Measurements from ENCODE around the gene TRIO. TPM values are rescaled to one million over a fixed set of nuclear protein-coding genes. Genes with fewer than 3 reads are reported as not detected.

Gene TRIO
- total and polyA plus RNA-seq, 4 donors, result 22.0 to 374 (median 191) TPM

GRCh38 chr5:14252793-14253192 is 109.7 kb downstream of the TRIO start:
- Histone ChIP-seq H3K4me1 (ENCODE audit: control insufficient read depth in 1 of 2, insufficient read depth in 2 of 2, low read length in 2 of 2) (peaks cover 8 to 9% of the 10 kb centered on the region in 2 donors), H3K27me3 (ENCODE audit: control insufficient read depth in 1 of 2, insufficient read depth in 2 of 2, low read length in 1 of 2) (no peaks in the 10 kb centered on the region), H3K36me3 (ENCODE audit: control insufficient read depth in 1 of 2, insufficient read depth in 2 of 2, low read length in 1 of 2) (no peaks in the 10 kb centered on the region), H3K27ac (ENCODE audit: low read depth in 1 of 2, low read length in 2 of 2) (no peak overlapping the region), H3K4me3 (ENCODE audit: low read length in 2 of 2) (no peak overlapping the region), H3K9me3 (ENCODE audit: control insufficient read depth, low read length) (no peaks in the 10 kb centered on the region)
- ATAC-seq (ENCODE audit: low FRiP score), result no peak
- 70 to 79% methylated on average over 4 of the region's 4 CpGs for WGBS, 2 donors
- no peak for DNase-seq
- intact Hi-C loops (cut with DNase I), result loop anchor here in 1 of 2 donors (5.0 kb wide), 1 partner anchor 35 kb away; no protein-coding TSS in a partner anchor

GRCh38 chr5:14254686-14255085 is 111.5 kb downstream of the TRIO start:
- no peak overlapping the region for H3K27ac ChIP-seq (ENCODE audit: low read depth in 1 of 2, low read length in 2 of 2)
- intact Hi-C loops (cut with DNase I), result loop anchor here in 1 of 2 donors (5.0 kb wide), 1 partner anchor 37 kb away; no protein-coding TSS in a partner anchor
- no peaks in the 10 kb centered on the region for H3K9me3 ChIP-seq (ENCODE audit: control insufficient read depth, low read length)
- no peak overlapping the region for H3K4me3 ChIP-seq (ENCODE audit: low read length in 2 of 2)
- H3K36me3 ChIP-seq (ENCODE audit: control insufficient read depth in 1 of 2, insufficient read depth in 2 of 2, low read length in 1 of 2), result no peaks in the 10 kb centered on the region
- ATAC-seq (ENCODE audit: low FRiP score) (no peak), DNase-seq (no peak)
- peaks cover 6 to 8% of the 10 kb centered on the region in 2 donors for H3K4me1 ChIP-seq (ENCODE audit: control insufficient read depth in 1 of 2, insufficient read depth in 2 of 2, low read length in 2 of 2)
- no peaks in the 10 kb centered on the region for H3K27me3 ChIP-seq (ENCODE audit: control insufficient read depth in 1 of 2, insufficient read depth in 2 of 2, low read length in 1 of 2)
- WGBS, 2 donors, result 79 to 94% methylated on average over 2 of the region's 2 CpGs

GRCh38 chr5:14256026-14256690 is 113.0 kb downstream of the TRIO start:
- no peak overlapping the region for H3K4me3 ChIP-seq (ENCODE audit: low read length in 2 of 2)
- H3K27me3 ChIP-seq (ENCODE audit: control insufficient read depth in 1 of 2, insufficient read depth in 2 of 2, low read length in 1 of 2), result no peaks in the 10 kb centered on the region
- intact Hi-C loops (cut with DNase I), result no loop called here
- WGBS, 2 donors, result 83 to 86% methylated on average over 5 of the region's 5 CpGs
- no peaks in the 10 kb centered on the region for H3K9me3 ChIP-seq (ENCODE audit: control insufficient read depth, low read length)
- DNase-seq, result no peak
- peaks cover 7 to 8% of the 10 kb centered on the region in 2 donors for H3K4me1 ChIP-seq (ENCODE audit: control insufficient read depth in 1 of 2, insufficient read depth in 2 of 2, low read length in 2 of 2)
- no peak for ATAC-seq (ENCODE audit: low FRiP score)
- H3K36me3 ChIP-seq (ENCODE audit: control insufficient read depth in 1 of 2, insufficient read depth in 2 of 2, low read length in 1 of 2), result no peaks in the 10 kb centered on the region
- H3K27ac ChIP-seq (ENCODE audit: low read depth in 1 of 2, low read length in 2 of 2), result no peak overlapping the region

GRCh38 chr5:14256756-14257393 is 113.7 kb downstream of the TRIO start:
- Histone ChIP-seq H3K27me3 (ENCODE audit: control insufficient read depth in 1 of 2, insufficient read depth in 2 of 2, low read length in 1 of 2) (no peaks in the 10 kb centered on the region), H3K4me1 (ENCODE audit: control insufficient read depth in 1 of 2, insufficient read depth in 2 of 2, low read length in 2 of 2) (peaks cover 5 to 11% of the 10 kb centered on the region in 2 donors), H3K27ac (ENCODE audit: low read depth in 1 of 2, low read length in 2 of 2) (peak overlapping the region in 1 of 2 donors; percentile 59), H3K4me3 (ENCODE audit: low read length in 2 of 2) (no peak overlapping the region), H3K9me3 (ENCODE audit: control insufficient read depth, low read length) (no peaks in the 10 kb centered on the region), H3K36me3 (ENCODE audit: control insufficient read depth in 1 of 2, insufficient read depth in 2 of 2, low read length in 1 of 2) (no peaks in the 10 kb centered on the region)
- ATAC-seq (ENCODE audit: low FRiP score), result no peak
- DNase-seq, result no peak
- intact Hi-C loops (cut with DNase I), result no loop called here
- 81 to 83% methylated on average over 11 of the region's 11 CpGs for WGBS, 2 donors

GRCh38 chr5:14257995-14258403 is 114.9 kb downstream of the TRIO start:
- intact Hi-C loops (cut with DNase I), result no loop called here
- WGBS, 2 donors, result 76 to 79% methylated on average over 7 of the region's 7 CpGs
- no peaks in the 10 kb centered on the region for H3K27me3 ChIP-seq (ENCODE audit: control insufficient read depth in 1 of 2, insufficient read depth in 2 of 2, low read length in 1 of 2)
- no peak overlapping the region for H3K4me3 ChIP-seq (ENCODE audit: low read length in 2 of 2)
- peaks cover 5 to 11% of the 10 kb centered on the region in 2 donors for H3K4me1 ChIP-seq (ENCODE audit: control insufficient read depth in 1 of 2, insufficient read depth in 2 of 2, low read length in 2 of 2)
- ATAC-seq (ENCODE audit: low FRiP score), result no peak
- H3K36me3 ChIP-seq (ENCODE audit: control insufficient read depth in 1 of 2, insufficient read depth in 2 of 2, low read length in 1 of 2), result no peaks in the 10 kb centered on the region
- no peaks in the 10 kb centered on the region for H3K9me3 ChIP-seq (ENCODE audit: control insufficient read depth, low read length)
- no peak for DNase-seq
- H3K27ac ChIP-seq (ENCODE audit: low read depth in 1 of 2, low read length in 2 of 2), result no peak overlapping the region

GRCh38 chr5:14258840-14259239 is 115.7 kb downstream of the TRIO start:
- ATAC-seq (ENCODE audit: low FRiP score), result no peak

GRCh38 chr5:14260637-14261036 is 117.5 kb downstream of the TRIO start:
- no peak for DNase-seq
- Histone ChIP-seq H3K36me3 (ENCODE audit: control insufficient read depth in 1 of 2, insufficient read depth in 2 of 2, low read length in 1 of 2) (no peaks in the 10 kb centered on the region), H3K27ac (ENCODE audit: low read depth in 1 of 2, low read length in 2 of 2) (no peak overlapping the region), H3K4me3 (ENCODE audit: low read length in 2 of 2) (no peak overlapping the region), H3K27me3 (ENCODE audit: control insufficient read depth in 1 of 2, insufficient read depth in 2 of 2, low read length in 1 of 2) (no peaks in the 10 kb centered on the region), H3K4me1 (ENCODE audit: control insufficient read depth in 1 of 2, insufficient read depth in 2 of 2, low read length in 2 of 2) (peaks cover 5 to 11% of the 10 kb centered on the region in 2 donors), H3K9me3 (ENCODE audit: control insufficient read depth, low read length) (no peaks in the 10 kb centered on the region)
- no peak for ATAC-seq (ENCODE audit: low FRiP score)
- intact Hi-C loops (cut with DNase I), result no loop called here
- 7 to 19% methylated on average over 2 of the region's 2 CpGs for WGBS, 2 donors

More at GRCh38 chr5:14258840-14259239, 115.7 kb downstream of the TRIO start:
- Histone ChIP-seq H3K27ac (ENCODE audit: low read depth in 1 of 2, low read length in 2 of 2) (no peak overlapping the region), H3K36me3 (ENCODE audit: control insufficient read depth in 1 of 2, insufficient read depth in 2 of 2, low read length in 1 of 2) (no peaks in the 10 kb centered on the region), H3K27me3 (ENCODE audit: control insufficient read depth in 1 of 2, insufficient read depth in 2 of 2, low read length in 1 of 2) (no peaks in the 10 kb centered on the region), H3K4me1 (ENCODE audit: control insufficient read depth in 1 of 2, insufficient read depth in 2 of 2, low read length in 2 of 2) (peaks cover 5 to 11% of the 10 kb centered on the region in 2 donors), H3K4me3 (ENCODE audit: low read length in 2 of 2) (no peak overlapping the region), H3K9me3 (ENCODE audit: control insufficient read depth, low read length) (no peaks in the 10 kb centered on the region)
- 81 to 84% methylated on average over 11 of the region's 11 CpGs for WGBS, 2 donors
- DNase-seq, result no peak
- intact Hi-C loops (cut with DNase I), result no loop called here

- Histone ChIP-seq H3K36me3 (ENCODE audit: control insufficient read depth in 1 of 2, insufficient read depth in 2 of 2, low read length in 1 of 2) (no peaks in the 10 kb centered on the region), H3K4me3 (ENCODE audit: low read length in 2 of 2) (no peak overlapping the region), H3K9me3 (ENCODE audit: control insufficient read depth, low read length) (no peaks in the 10 kb centered on the region), H3K27ac (ENCODE audit: low read depth in 1 of 2, low read length in 2 of 2) (peak overlapping the region in 1 of 2 donors; percentile 10), H3K4me1 (ENCODE audit: control insufficient read depth in 1 of 2, insufficient read depth in 2 of 2, low read length in 2 of 2) (peaks cover 5 to 11% of the 10 kb centered on the region in 2 donors), H3K27me3 (ENCODE audit: control insufficient read depth in 1 of 2, insufficient read depth in 2 of 2, low read length in 1 of 2) (no peaks in the 10 kb centered on the region)
- 72 to 75% methylated on average over 5 of the region's 5 CpGs for WGBS, 2 donors
- no peak for ATAC-seq (ENCODE audit: low FRiP score)
- intact Hi-C loops (cut with DNase I), result no loop called here
- DNase-seq, result no peak
Observed at GRCh38 chr5:14261235-14261634, 118.1 kb downstream of the TRIO start.

Data from aorta (tissue), 5 donors.